SJCRH30 (cell line): ENCODE measurements around the gene SLC35F4. TPM values are rescaled to one million over a fixed set of nuclear protein-coding genes. Genes with fewer than 3 reads are reported as not detected.
A peak's percentile ranks its signal among the peaks of the same experiment; 100 is the strongest.

Experiments
- DNase-seq, 2 experiments: peaks; one replicate each; pipeline ENCODE4 v3.0.0-alpha.2; 2015 to 2020
- H3K27ac ChIP-seq: fragments of 250-450 bp; sonication (Bioruptor Pico); 2 replicates; pipeline ENCODE4 v1.5.1; 2020; ENCODE audit warnings: mild to moderate bottlenecking, moderate library complexity
- H3K27me3 ChIP-seq: fragments of 250-450 bp; sonication (Bioruptor Pico); 2 replicates; pipeline ENCODE4 v1.5.1; 2020; ENCODE audit warnings: mild to moderate bottlenecking, moderate library complexity
- H3K36me3 ChIP-seq: fragments of 250-450 bp; sonication (Bioruptor Pico); 2 replicates; pipeline ENCODE4 v1.5.1; 2020; ENCODE audit warnings: mild to moderate bottlenecking, moderate library complexity
- H3K4me1 ChIP-seq: fragments of 250-450 bp; sonication (Bioruptor Pico); 2 replicates; pipeline ENCODE4 v1.5.1; 2020; ENCODE audit warnings: mild to moderate bottlenecking, moderate library complexity
- H3K4me3 ChIP-seq: fragments of 250-450 bp; sonication (Bioruptor Pico); 2 replicates; pipeline ENCODE4 v1.5.1; 2020; ENCODE audit warnings: mild to moderate bottlenecking, moderate library complexity
- H3K9me3 ChIP-seq: fragments of 250-450 bp; sonication (Bioruptor Pico); replicated peaks from 2 replicates; pipeline ENCODE4 v1.5.1; 2020; ENCODE audit warnings: mild to moderate bottlenecking, moderate library complexity
- total RNA-seq: library from RNA; depleted of rRNA; stranded (reverse); fragments of >200 nt; shearing (Covaris generic); gene quantifications from 2 replicates; pipeline ENCODE4 v1.2.3, GENCODE V29; 2014

SLC35F4 gene
- total RNA-seq, 1 experiment from 2014 or later: not detected

GRCh38 chr14:57834961-57835360, 30.9 kb downstream of the SLC35F4 start:
- no peaks in the 10 kb centered on the region for H3K9me3 ChIP-seq
- H3K4me1 ChIP-seq: no peaks in the 10 kb centered on the region
- H3K36me3 ChIP-seq: no peaks in the 10 kb centered on the region
- no peak overlapping the region for H3K4me3 ChIP-seq
- no peaks in the 10 kb centered on the region for H3K27me3 ChIP-seq
- DNase-seq: no peak
- H3K27ac ChIP-seq: no peak overlapping the region

- H3K27me3 ChIP-seq: no peaks in the 10 kb centered on the region
- H3K4me1 ChIP-seq: no peaks in the 10 kb centered on the region
- no peaks in the 10 kb centered on the region for H3K9me3 ChIP-seq
- DNase-seq: no peak
- H3K27ac ChIP-seq: no peak overlapping the region
- no peaks in the 10 kb centered on the region for H3K36me3 ChIP-seq
- H3K4me3 ChIP-seq: no peak overlapping the region
These were observed 31.8 kb downstream of the SLC35F4 start for GRCh38 chr14:57834001-57834598.

- Histone ChIP-seq H3K27ac (no peak overlapping the region), H3K4me1 (no peaks in the 10 kb centered on the region), H3K4me3 (no peak overlapping the region), H3K9me3 (no peaks in the 10 kb centered on the region), H3K27me3 (no peaks in the 10 kb centered on the region), H3K36me3 (no peaks in the 10 kb centered on the region)
- DNase-seq: no peak
These were observed 32.6 kb downstream of the SLC35F4 start for GRCh38 chr14:57833323-57833722.

- no peak overlapping the region for H3K4me3 ChIP-seq
- no peak overlapping the region for H3K27ac ChIP-seq
- no peaks in the 10 kb centered on the region for H3K9me3 ChIP-seq
- DNase-seq: peak in 1 of 2 experiments; percentile 8
- no peaks in the 10 kb centered on the region for H3K36me3 ChIP-seq
- no peaks in the 10 kb centered on the region for H3K27me3 ChIP-seq
- no peaks in the 10 kb centered on the region for H3K4me1 ChIP-seq
These were observed 33.9 kb downstream of the SLC35F4 start for GRCh38 chr14:57831981-57832380.

GRCh38 chr14:57828713-57829112, 37.2 kb downstream of the SLC35F4 start:
- no peaks in the 10 kb centered on the region for H3K36me3 ChIP-seq
- no peak overlapping the region for H3K27ac ChIP-seq
- no peaks in the 10 kb centered on the region for H3K27me3 ChIP-seq
- no peak for DNase-seq
- H3K9me3 ChIP-seq: no peaks in the 10 kb centered on the region
- H3K4me1 ChIP-seq: no peaks in the 10 kb centered on the region
- no peak overlapping the region for H3K4me3 ChIP-seq

GRCh38 chr14:57823015-57823660, 42.8 kb downstream of the SLC35F4 start:
- no peaks in the 10 kb centered on the region for H3K4me1 ChIP-seq
- H3K27ac ChIP-seq: no peak overlapping the region
- no peaks in the 10 kb centered on the region for H3K9me3 ChIP-seq
- no peak overlapping the region for H3K4me3 ChIP-seq
- no peaks in the 10 kb centered on the region for H3K36me3 ChIP-seq
- H3K27me3 ChIP-seq: no peaks in the 10 kb centered on the region
- DNase-seq: no peak

GRCh38 chr14:57822081-57822480, 43.8 kb downstream of the SLC35F4 start:
- Histone ChIP-seq H3K27ac (no peak overlapping the region), H3K4me1 (no peaks in the 10 kb centered on the region), H3K36me3 (no peaks in the 10 kb centered on the region), H3K27me3 (no peaks in the 10 kb centered on the region), H3K4me3 (no peak overlapping the region), H3K9me3 (no peaks in the 10 kb centered on the region)
- DNase-seq: no peak

- H3K27me3 ChIP-seq: no peaks in the 10 kb centered on the region
- H3K4me1 ChIP-seq: no peaks in the 10 kb centered on the region
- H3K4me3 ChIP-seq: no peak overlapping the region
- H3K9me3 ChIP-seq: no peaks in the 10 kb centered on the region
- no peak for DNase-seq
- no peak overlapping the region for H3K27ac ChIP-seq
- H3K36me3 ChIP-seq: no peaks in the 10 kb centered on the region
These were observed 45.3 kb downstream of the SLC35F4 start for GRCh38 chr14:57820581-57820980.

- no peak for DNase-seq
- H3K27ac ChIP-seq: no peak overlapping the region
- no peaks in the 10 kb centered on the region for H3K36me3 ChIP-seq
- H3K9me3 ChIP-seq: no peaks in the 10 kb centered on the region
- no peaks in the 10 kb centered on the region for H3K27me3 ChIP-seq
- no peaks in the 10 kb centered on the region for H3K4me1 ChIP-seq
- H3K4me3 ChIP-seq: no peak overlapping the region
These were observed 47.4 kb downstream of the SLC35F4 start for GRCh38 chr14:57818511-57818910.

- no peak for DNase-seq
- H3K4me1 ChIP-seq: no peaks in the 10 kb centered on the region
- no peaks in the 10 kb centered on the region for H3K36me3 ChIP-seq
- H3K27ac ChIP-seq: no peak overlapping the region
- H3K9me3 ChIP-seq: no peaks in the 10 kb centered on the region
- no peak overlapping the region for H3K4me3 ChIP-seq
- no peaks in the 10 kb centered on the region for H3K27me3 ChIP-seq
These were observed 49.2 kb downstream of the SLC35F4 start for GRCh38 chr14:57816568-57817284.

- Histone ChIP-seq H3K4me1 (no peaks in the 10 kb centered on the region), H3K36me3 (no peaks in the 10 kb centered on the region), H3K4me3 (no peak overlapping the region), H3K9me3 (no peaks in the 10 kb centered on the region), H3K27ac (no peak overlapping the region), H3K27me3 (no peaks in the 10 kb centered on the region)
- DNase-seq: no peak
These were observed 51.2 kb downstream of the SLC35F4 start for GRCh38 chr14:57814726-57815125.

- H3K9me3 ChIP-seq: no peaks in the 10 kb centered on the region
- H3K4me1 ChIP-seq: no peaks in the 10 kb centered on the region
- no peak overlapping the region for H3K4me3 ChIP-seq
- DNase-seq: no peak
- H3K36me3 ChIP-seq: no peaks in the 10 kb centered on the region
- no peak overlapping the region for H3K27ac ChIP-seq
- H3K27me3 ChIP-seq: no peaks in the 10 kb centered on the region
These were observed 53.2 kb downstream of the SLC35F4 start for GRCh38 chr14:57812741-57813140.

GRCh38 chr14:57811998-57812546, 53.8 kb downstream of the SLC35F4 start:
- no peaks in the 10 kb centered on the region for H3K4me1 ChIP-seq
- no peak overlapping the region for H3K27ac ChIP-seq
- no peaks in the 10 kb centered on the region for H3K9me3 ChIP-seq
- H3K36me3 ChIP-seq: no peaks in the 10 kb centered on the region
- no peak for DNase-seq
- no peak overlapping the region for H3K4me3 ChIP-seq
- no peaks in the 10 kb centered on the region for H3K27me3 ChIP-seq

GRCh38 chr14:57809808-57810207, 56.1 kb downstream of the SLC35F4 start:
- Histone ChIP-seq H3K36me3 (no peaks in the 10 kb centered on the region), H3K27me3 (no peaks in the 10 kb centered on the region), H3K9me3 (no peaks in the 10 kb centered on the region), H3K4me1 (no peaks in the 10 kb centered on the region), H3K27ac (no peak overlapping the region), H3K4me3 (no peak overlapping the region)
- no peak for DNase-seq

GRCh38 chr14:57797160-57797559, 68.7 kb downstream of the SLC35F4 start:
- no peaks in the 10 kb centered on the region for H3K27me3 ChIP-seq
- DNase-seq: no peak
- H3K4me3 ChIP-seq: no peak overlapping the region
- H3K36me3 ChIP-seq: no peaks in the 10 kb centered on the region
- no peaks in the 10 kb centered on the region for H3K9me3 ChIP-seq
- H3K4me1 ChIP-seq: no peaks in the 10 kb centered on the region
- no peak overlapping the region for H3K27ac ChIP-seq
